ENCODE measurements around the gene DFFB.
"Not testable (repeated sequence)": the region's sequence is repeated elsewhere in the genome, so short reads cannot be mapped to it uniquely, and the experiment has no call there.

- TF ChIP-seq POLR2A (IDR thresholded peaks at IDR 0.05); CTCF (IDR thresholded peaks at IDR 0.05 in 4 of 5, conservative IDR thresholded peaks at IDR 0.05 in 1 of 5): not testable (repeated sequence)
Measured at GRCh38 chr1:3810149-3810761, 47.0 kb upstream of the DFFB start.
